Endothelial cell of umbilical vein (primary cell): Measurements from ENCODE around the gene CSH2.

Experiments used
- EZH2 ChIP-seq: IDR thresholded peaks from 2 replicates; pipeline ENCODE4 v1.6.1; 2012; ENCODE audit warnings: borderline replicate concordance, low read depth, mild to moderate bottlenecking, moderate library complexity, low read length, inconsistent platforms; ENCODE audit not compliant: severe bottlenecking
- TF ChIP-seq, protein P1 (sequence below), 2 donors: IDR thresholded peaks; 1 replicate in 1 of 2; 2 replicates in 1 of 2; pipeline ENCODE4 v1.5.1; 2011; ENCODE audit warnings: low read length in 2 of 2, mild to moderate bottlenecking in 2 of 2, moderate library complexity in 2 of 2, control low read depth in 1 of 2, inconsistent platforms in 1 of 2, low read depth in 1 of 2; ENCODE audit not compliant: insufficient read depth in 1 of 2; ENCODE audit errors: extremely low read depth in 1 of 2

DNA sequence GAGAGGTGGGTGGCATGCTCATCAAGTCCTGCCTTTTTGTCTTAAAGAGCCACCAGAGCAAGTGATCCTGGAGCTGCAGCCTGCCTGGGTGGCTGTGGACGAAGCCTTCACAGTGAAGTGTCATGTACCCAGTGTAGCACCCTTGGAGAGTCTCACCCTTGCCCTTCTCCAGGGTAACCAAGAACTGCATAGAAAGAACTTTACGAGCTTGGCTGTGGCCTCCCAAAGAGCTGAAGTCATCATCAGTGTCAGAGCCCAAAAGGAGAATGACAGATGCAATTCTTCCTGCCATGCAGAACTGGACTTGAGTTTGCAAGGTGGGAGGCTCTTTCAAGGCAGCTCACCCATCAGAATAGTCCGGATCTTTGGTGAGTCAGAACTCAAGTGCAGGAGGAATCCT, 14.2 kb downstream of the CSH2 start:
- TF ChIP-seq, protein P1, sequence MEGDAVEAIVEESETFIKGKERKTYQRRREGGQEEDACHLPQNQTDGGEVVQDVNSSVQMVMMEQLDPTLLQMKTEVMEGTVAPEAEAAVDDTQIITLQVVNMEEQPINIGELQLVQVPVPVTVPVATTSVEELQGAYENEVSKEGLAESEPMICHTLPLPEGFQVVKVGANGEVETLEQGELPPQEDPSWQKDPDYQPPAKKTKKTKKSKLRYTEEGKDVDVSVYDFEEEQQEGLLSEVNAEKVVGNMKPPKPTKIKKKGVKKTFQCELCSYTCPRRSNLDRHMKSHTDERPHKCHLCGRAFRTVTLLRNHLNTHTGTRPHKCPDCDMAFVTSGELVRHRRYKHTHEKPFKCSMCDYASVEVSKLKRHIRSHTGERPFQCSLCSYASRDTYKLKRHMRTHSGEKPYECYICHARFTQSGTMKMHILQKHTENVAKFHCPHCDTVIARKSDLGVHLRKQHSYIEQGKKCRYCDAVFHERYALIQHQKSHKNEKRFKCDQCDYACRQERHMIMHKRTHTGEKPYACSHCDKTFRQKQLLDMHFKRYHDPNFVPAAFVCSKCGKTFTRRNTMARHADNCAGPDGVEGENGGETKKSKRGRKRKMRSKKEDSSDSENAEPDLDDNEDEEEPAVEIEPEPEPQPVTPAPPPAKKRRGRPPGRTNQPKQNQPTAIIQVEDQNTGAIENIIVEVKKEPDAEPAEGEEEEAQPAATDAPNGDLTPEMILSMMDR (IDR thresholded peaks at IDR 0.05; ENCODE audit: extremely low read depth in 1 of 2, insufficient read depth in 1 of 2, low read depth in 1 of 2, low read length in 2 of 2) = no peak
- TF ChIP-seq EZH2 = no peak
